Tongue (tissue), 2 donors: ENCODE results near the gene SHOX. TPM values are rescaled to one million over a fixed set of nuclear protein-coding genes. Genes with fewer than 3 reads are reported as not detected.
"Not testable (repeated sequence)": the region's sequence is repeated elsewhere in the genome, so short reads cannot be mapped to it uniquely, and the experiment has no call there.

ENCODE experiments used
- DNase-seq: peaks from one replicate; pipeline ENCODE4 v3.0.0-alpha.2; 2015
- total RNA-seq: library from RNA; depleted of rRNA; stranded (reverse); fragments of >200 nt; gene quantifications from one replicate; pipeline ENCODE4 v1.2.3, GENCODE V29; 2014

SHOX gene
- total RNA-seq, 1 donor from 2014 or later: not detected

DNA sequence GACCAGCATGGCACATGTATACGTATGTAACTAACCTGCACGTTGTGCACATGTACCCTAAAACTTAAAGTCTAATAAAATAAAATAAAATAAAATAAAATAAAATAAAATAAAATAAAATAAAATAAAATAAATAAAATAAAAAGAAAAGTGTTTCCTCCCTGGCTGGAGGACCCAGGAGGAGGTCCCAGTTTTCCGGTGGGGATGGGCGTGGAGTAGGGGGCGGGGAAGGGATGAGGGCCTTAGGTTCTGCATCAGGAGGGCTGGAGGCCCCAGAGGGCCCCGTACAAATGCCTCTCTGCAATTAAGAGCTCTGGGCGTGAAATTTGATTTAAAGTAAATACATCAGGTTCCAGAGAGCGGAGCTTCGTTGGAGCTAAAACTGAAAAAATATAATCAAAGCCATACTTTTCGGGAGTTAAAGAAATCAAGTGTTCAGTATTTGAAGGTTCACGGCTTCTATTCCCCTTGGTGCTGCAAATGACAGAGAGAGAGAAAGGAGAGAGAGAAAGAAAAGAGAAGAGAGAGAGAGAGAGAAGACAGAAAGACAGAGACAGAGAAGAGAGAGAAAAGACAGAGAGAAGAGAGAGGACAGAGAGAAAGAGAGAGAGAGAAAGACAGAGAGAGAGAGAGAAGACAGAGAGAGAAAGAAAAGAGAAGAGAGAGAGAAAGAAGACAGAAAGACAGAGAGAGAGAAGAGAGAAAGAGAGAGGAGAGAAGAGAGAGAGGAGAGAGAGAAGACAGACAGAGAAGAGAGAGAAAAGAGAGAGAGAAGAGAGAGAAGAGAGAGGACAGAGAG is 8.7 kb upstream of the SHOX start:
- DNase-seq: no peak

- DNase-seq: not testable (repeated sequence)
These were observed 7.8 kb upstream of the SHOX start for GRCh38 chrX:622802-623201.

DNA sequence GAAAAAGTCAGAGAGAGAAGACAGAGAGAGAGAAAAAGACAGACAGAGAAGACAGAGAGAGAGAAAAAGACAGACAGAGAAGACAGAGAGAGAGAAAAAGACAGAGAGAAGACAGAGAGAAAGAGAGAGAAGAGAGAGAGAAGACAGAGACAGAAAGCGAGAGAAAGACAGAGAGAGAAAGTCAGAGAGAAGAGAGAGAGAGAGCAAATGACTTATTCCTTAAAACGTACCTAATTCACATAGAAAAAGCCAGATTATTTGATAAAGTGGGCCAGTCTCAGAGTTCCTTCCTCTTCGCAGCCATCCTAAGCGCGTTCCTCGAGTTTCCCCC is 7.4 kb upstream of the SHOX start:
- DNase-seq: no peak

DNA sequence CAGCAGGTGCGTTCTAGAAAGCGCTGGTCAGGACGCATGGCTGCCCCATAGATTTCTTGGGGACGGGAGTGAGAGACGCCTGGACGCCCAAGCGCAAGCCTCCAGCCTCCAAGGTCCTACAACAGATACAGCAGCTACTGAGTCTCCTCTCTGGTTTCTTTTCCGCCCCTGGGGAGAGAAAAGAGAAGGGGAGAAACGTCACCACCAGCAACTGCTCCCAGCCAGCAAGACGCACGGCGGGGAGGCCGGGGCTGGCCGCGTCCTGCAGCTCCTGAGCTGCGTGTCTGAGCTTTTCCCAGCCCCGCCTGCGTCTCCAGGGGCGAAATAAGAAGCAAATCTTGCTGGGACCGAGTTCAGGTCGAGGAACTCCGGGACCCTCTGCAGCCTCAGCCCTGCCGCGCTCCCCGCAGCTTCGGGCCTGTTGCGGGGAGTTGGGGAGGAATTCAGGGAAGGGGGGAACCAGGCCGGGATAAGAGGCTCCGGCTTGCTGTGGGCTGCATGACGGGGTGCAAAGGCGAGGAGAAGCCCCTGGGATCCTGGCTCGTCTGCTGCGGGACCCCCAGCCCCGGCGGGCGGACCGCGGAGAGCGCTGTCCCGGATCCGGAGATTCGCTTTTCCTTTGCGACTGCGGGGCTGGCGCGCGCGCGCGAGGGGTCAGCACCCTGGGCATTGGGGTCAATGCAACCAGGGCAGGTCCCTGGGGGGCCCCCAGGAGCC is 6.8 kb upstream of the SHOX start:
- no peak for DNase-seq

DNA sequence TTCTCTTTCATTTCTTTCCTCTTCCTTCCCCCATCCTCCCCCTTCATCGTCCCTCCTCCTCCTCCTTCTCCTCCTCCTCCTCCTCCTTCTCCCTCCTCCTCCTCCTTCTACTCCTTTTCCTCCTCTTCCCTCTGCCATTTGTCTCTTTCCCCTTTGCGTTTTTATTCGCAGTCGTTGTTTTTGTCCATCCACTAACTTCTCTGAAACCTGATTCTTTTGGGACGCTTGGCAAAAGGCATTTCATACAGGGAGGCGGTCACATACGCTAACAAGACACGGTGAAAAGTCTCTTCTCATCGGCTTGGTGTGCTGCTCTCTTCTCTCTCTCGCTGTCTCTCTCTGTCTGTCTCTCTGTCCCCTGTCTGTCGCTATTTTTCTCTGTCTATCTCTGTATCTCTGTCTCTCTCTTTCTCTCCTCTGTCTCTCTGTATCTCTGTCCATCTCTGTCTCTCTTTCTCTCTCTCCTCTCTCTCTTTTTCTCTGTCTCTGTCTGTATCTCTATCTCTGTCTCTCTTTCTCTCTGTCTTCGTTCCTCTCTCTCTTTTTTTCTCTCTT is 5.4 kb upstream of the SHOX start:
- DNase-seq: no peak

GRCh38 chrX:626047-626446 is 4.5 kb upstream of the SHOX start:
- DNase-seq: not testable (repeated sequence)

GRCh38 chrX:626745-627509 is 3.7 kb upstream of the SHOX start:
- DNase-seq: no peak

DNA sequence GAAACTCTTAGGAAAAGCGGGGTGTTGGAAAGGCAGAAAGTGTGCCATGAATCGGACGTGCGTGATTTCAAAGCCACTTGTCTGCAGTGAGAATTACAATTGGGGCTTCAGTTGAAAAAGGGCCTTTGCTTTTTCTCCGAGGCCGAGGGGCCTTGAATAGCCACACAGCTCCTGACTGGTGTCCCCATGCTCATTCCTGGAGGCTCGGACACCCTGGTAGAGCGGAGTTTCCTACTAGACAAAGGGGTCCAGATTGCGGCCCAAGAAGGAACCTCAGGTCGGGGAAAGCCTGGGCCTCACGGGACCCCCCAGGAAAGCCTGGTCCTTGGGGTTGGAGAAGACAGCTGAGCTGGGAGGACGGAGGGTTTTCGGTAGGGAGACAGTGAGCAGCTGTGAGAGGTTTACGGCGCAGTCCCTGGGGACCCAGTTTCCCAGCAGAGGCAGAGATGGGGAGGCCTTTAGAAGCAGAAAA is 3.0 kb upstream of the SHOX start:
- DNase-seq: no peak

DNA sequence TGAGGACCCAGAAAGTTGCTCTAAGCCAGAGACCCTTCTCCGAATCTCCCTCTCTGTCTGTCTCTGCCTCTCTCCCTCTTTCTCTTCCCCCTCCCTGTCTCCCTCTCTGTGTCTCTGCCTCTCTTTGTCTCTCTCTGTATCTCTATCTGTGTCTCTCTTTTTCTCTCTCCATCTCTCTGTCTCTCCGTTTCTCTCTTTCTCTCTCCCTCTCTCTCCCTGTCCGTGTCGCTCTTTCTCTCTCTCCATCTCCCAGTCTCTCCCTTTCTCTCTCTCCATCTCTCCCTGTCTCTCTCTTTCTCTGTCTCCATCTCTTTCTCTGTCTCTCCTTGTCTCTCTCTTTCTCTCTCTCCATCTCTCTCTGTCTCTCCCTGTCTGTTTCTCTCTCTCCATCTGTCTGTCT is 2.6 kb upstream of the SHOX start:
- no peak for DNase-seq

- no peak for DNase-seq
These were observed 1.2 kb upstream of the SHOX start for GRCh38 chrX:629230-630006.

DNA sequence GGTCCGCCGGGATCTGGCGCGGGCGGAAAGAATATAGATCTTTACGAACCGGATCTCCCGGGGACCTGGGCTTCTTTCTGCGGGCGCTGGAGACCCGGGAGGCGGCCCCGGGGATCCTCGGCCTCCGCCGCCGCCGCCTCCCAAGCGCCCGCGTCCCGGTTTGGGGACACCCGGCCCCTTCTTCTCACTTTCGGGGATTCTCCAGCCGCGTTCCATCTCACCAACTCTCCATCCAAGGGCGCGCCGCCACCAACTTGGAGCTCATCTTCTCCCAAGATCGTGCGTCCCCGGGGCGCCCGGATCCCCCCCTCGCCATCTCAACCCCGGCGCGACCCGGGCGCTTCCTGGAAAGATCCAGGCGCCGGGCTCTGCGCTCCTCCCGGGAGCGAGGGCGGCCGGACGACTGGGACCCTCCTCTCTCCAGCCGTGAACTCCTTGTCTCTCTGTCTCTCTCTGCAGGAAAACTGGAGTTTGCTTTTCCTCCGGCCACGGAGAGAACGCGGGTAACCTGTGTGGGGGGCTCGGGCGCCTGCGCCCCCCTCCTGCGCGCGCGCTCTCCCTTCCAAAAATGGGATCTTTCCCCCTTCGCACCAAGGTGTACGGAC is 482 bp upstream of the SHOX start:
- no peak for DNase-seq

DNA sequence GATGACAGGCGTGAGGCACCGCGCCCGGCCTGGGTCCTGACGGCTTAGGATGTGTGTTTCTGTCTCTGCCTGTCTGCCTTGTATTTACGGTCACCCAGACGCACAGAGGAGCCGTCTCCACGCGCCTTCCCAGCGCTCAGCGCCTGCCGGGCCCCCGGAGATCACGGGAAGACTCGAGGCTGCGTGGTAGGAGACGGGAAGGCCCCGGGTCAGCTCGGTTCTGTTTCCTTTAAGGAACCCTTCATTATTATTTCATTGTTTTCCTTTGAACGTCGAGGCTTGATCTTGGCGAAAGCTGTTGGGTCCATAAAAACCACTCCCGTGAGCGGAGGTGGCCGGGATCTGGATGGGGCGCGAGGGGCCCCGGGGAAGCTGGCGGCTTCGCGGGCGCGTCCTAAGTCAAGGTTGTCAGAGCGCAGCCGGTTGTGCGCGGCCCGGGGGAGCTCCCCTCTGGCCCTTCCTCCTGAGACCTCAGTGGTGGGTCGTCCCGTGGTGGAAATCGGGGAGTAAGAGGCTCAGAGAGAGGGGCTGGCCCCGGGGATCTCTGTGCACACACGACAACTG is 1.3 kb downstream of the SHOX start:
- no peak for DNase-seq

DNA sequence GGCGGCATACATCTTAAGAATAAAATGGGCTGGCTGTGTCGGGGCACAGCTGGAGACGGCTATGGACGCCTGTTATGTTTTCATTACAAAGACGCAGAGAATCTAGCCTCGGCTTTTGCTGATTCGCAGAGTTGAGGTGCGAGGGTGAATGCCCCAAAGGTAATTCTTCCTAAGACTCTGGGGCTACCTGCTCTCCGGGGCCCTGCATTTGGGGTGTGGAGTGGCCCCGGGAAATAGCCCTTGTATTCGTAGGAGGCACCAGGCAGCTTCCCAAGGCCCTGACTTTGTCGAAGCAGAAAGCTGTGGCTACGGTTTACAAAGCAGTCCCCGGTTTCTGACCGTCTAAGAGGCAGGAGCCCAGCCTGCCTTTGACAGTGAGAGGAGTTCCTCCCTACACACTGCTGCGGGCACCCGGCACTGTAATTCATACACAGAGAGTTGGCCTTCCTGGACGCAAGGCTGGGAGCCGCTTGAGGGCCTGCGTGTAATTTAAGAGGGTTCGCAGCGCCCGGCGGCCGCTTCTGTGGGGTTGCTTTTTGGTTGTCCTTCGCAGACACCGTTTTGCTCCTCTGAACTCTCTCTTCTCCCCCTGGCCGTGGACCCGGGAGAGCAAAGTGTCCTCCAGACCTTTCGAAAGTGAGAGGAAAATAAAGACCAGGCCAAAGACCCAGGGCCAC is 1.9 kb downstream of the SHOX start:
- no peak for DNase-seq

GRCh38 chrX:633043-633984 is 2.7 kb downstream of the SHOX start:
- DNase-seq: no peak

DNA sequence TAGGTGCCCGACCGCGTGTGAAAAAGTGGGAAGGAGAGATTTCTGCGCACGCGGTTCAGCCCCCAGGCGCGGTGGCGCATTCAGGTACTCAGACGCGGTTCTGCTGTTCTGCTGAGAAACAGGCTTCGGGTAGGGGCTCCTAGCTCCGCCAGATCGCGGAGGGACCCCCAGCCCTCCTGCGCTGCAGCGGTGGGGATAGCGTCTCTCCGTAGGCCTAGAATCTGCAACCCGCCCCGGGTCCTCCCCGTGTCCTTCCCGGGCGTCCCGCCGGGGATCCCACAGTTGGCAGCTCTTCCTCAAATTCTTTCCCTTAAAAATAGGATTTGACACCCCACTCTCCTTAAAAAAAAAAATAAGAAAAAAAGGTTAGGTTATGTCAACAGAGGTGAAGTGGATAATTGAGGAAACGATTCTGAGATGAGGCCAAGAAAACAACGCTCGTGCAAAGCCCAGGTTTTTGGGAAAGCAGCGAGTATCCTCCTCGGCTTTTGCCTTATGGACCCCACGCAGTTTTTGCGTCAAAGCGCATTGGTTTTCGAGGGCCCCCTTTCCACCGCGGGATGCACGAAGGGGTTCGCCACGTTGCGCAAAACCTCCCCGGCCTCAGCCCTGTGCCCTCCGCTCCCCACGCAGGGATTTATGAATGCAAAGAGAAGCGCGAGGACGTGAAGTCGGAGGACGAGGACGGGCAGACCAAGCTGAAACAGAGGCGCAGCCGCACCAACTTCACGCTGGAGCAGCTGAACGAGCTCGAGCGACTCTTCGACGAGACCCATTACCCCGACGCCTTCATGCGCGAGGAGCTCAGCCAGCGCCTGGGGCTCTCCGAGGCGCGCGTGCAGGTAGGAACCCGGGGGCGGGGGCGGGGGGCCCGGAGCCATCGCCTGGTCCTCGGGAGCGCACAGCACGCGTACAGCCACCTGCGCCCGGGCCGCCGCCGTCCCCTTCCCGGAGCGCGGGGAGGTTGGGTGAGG is 3.7 kb downstream of the SHOX start:
- no peak for DNase-seq

- DNase-seq: no peak
These were observed 5.0 kb downstream of the SHOX start for GRCh38 chrX:635428-636090.

DNA sequence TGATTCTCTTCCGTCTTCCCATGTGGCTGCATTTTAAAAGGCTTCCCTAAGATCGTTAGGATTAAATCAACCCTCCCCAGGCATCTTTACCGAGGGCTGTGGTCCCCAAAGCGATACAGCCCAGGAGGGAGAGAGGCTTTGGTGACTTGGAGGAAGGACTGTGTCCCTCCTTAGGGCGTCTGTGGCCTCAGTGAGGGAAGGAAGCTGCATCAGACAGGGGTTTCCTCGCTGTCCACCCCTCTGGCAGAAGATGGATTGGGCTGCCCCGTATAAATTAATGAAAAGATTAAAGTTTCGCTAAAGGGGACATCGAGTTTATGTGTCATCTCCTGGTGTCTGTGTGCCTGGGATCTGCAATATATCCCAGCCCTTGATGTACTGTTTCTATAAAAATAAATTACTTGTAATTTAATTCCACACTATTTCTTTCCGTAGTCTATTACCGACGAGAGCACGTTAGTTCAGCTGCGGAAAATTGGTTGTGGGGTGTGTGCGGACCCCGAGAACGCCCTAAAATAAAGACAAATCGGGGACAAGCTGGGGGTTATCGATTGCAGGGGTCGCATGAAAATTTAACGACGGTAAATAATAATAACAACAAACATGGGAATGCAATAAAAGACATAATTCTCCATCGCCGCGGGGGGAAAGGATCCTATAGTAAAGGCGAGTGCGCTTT is 6.5 kb downstream of the SHOX start:
- no peak for DNase-seq
